CD4-positive, alpha-beta T cell (primary cell): ENCODE results near the gene TGIF2. TPM values are rescaled to one million over a fixed set of nuclear protein-coding genes. Genes with fewer than 3 reads are reported as not detected.

Experiments used
- ATAC-seq: fragments of 200-7000 bp; cut with Tn5 transposase; one replicate; pipeline ENCODE4 v1.10.0; 2022; ENCODE audit warnings: mild to moderate bottlenecking; ENCODE audit not compliant: poor library complexity
- CTCF ChIA-PET: fragments of 350-600 bp; sonication (Branson Sonifier 250); formaldehyde crosslinking; loops from one replicate; lab custom pipeline; 2021; ENCODE audit warnings: antibody characterized with exemption, inconsistent platforms; lab: Charles Lee
- POLR2A ChIA-PET: fragments of 350-600 bp; sonication (Branson Sonifier 250); formaldehyde crosslinking; loops from one replicate; lab custom pipeline; 2021; ENCODE audit warnings: antibody characterized with exemption, inconsistent platforms; lab: Charles Lee
- DNase-seq, 14 experiments: peaks; one replicate each; pipeline ENCODE4 v3.0.0-alpha.2; 2013 to 2020; ENCODE audit warnings: mixed read lengths in 2 of 14
- H3K27ac ChIP-seq, 2 donors: one replicate each; pipeline versions ENCODE4 v1.5.1 to v1.7.0; 2013; ENCODE audit warnings: low read length in 2 of 2, low read depth in 1 of 2, mild to moderate bottlenecking in 1 of 2
- H3K27me3 ChIP-seq, 2 experiments: 1 replicate in 1 of 2; 2 replicates in 1 of 2; pipeline versions ENCODE4 v1.6.1 to v1.7.0; 2013; ENCODE audit warnings: low read length in 2 of 2, control low read depth in 1 of 2, mild to moderate bottlenecking in 1 of 2, moderate library complexity in 1 of 2; ENCODE audit not compliant: insufficient read depth in 2 of 2, control insufficient read depth in 1 of 2
- H3K36me3 ChIP-seq: one replicate; pipeline ENCODE4 v1.6.1; 2013; ENCODE audit warnings: low read length, control low read depth; ENCODE audit not compliant: insufficient read depth
- H3K4me1 ChIP-seq: one replicate; pipeline ENCODE4 v1.6.1; 2013; ENCODE audit warnings: low read length, control low read depth; ENCODE audit not compliant: insufficient read depth
- H3K4me3 ChIP-seq: one replicate; pipeline ENCODE4 v1.5.1; 2013; ENCODE audit warnings: mild to moderate bottlenecking, low read length, moderate library complexity
- H3K9me3 ChIP-seq, 2 experiments: 1 replicate in 1 of 2; 2 replicates in 1 of 2; pipeline versions ENCODE4 v1.6.1 to v1.7.0; 2013; ENCODE audit warnings: low read length in 2 of 2, mild to moderate bottlenecking in 2 of 2, control low read depth in 1 of 2, moderate library complexity in 1 of 2; ENCODE audit not compliant: control insufficient read depth in 1 of 2, insufficient read depth in 1 of 2
- H3K27ac Mint-ChIP-seq: one replicate; pipeline ENCODE4 v1.8.0; 2020; ENCODE audit warnings: mixed read lengths
- H3K27me3 Mint-ChIP-seq: one replicate; pipeline ENCODE4 v1.8.0; 2021; ENCODE audit warnings: mixed read lengths
- H3K36me3 Mint-ChIP-seq: one replicate; pipeline ENCODE4 v1.8.0; 2021; ENCODE audit warnings: low read depth, mixed read lengths
- H3K4me1 Mint-ChIP-seq: one replicate; pipeline ENCODE4 v1.8.0; 2021; ENCODE audit warnings: low read depth, mixed read lengths
- H3K4me3 Mint-ChIP-seq: one replicate; pipeline ENCODE4 v1.8.0; 2020; ENCODE audit warnings: mild to moderate bottlenecking, mixed read lengths
- H3K9me3 Mint-ChIP-seq: one replicate; pipeline ENCODE4 v1.8.0; 2020; ENCODE audit warnings: mixed read lengths
- intact Hi-C, 2 experiments: fragments of 100-400 bp; cut with DNase I in 1 of 2; cut with micrococcal nuclease in 1 of 2; formaldehyde crosslinking; loops; one replicate each; pipeline versions ENCODE4 v1.15.1 to v1.9.0; 2023 to 2025; cut with DNase I, micrococcal nuclease
- total RNA-seq, 174 experiments: library from RNA in 2 of 174; stranded (reverse) in 2 of 174; gene quantifications; one replicate each; pipeline ENCODE4 v1.2.3 and lab custom pipeline; 2021 to 2026
- TF ChIP-seq, protein P1 (sequence below): fragments of 200-600 bp; IDR thresholded peaks from one replicate; pipeline ENCODE4 v1.8.0; 2022; ENCODE audit warnings: antibody characterized with exemption, mild to moderate bottlenecking

The TGIF2 gene
- total RNA-seq, 2 experiments from 2014 or later, result 29.2 to 34.5 TPM

DNA sequence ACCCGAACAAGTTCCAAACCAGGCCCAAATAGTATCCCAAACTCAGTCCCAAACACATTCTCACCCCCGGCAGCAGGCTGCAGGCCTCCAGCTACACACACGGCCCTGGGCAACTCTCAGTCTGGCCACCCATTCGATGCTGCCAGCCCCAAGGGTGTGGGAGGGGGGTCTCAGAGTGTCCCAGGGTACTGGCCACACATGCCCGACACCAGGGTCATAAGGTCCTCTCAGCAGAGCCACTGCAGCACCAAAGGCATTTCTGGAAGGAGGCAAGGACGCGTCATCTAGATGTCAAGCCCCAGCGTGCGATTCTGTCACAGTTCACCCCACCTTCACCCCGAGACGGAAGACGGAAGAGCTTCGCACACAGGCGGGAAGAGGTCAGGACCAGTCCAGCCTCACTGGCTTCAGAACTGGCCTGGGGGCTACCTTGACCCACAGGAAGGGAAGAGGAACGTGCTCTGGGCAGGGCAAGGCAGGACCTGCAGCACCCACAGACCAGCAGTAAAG is 22.6 kb upstream of the TGIF2 start:
- Histone ChIP-seq H3K27ac (no peak overlapping the region), H3K27me3 (no peaks in the 10 kb centered on the region), H3K9me3 (no peaks in the 10 kb centered on the region), H3K36me3 (no peaks in the 10 kb centered on the region), H3K4me3 (no peak overlapping the region), H3K4me1 (no peaks in the 10 kb centered on the region)
- H3K27me3 Mint-ChIP-seq, result no peaks in the 10 kb centered on the region
- ChIA-PET POLR2A (no interaction called here), CTCF (interaction anchor here (1.1 kb wide), 1 partner anchor 55 kb away, joined by 3 read pairs; the partner anchor contains the start of gene RAB5IF)
- H3K4me1 Mint-ChIP-seq, result no peaks in the 10 kb centered on the region
- no peak overlapping the region for H3K4me3 Mint-ChIP-seq
- H3K36me3 Mint-ChIP-seq, result no peaks in the 10 kb centered on the region
- TF ChIP-seq, protein P1, sequence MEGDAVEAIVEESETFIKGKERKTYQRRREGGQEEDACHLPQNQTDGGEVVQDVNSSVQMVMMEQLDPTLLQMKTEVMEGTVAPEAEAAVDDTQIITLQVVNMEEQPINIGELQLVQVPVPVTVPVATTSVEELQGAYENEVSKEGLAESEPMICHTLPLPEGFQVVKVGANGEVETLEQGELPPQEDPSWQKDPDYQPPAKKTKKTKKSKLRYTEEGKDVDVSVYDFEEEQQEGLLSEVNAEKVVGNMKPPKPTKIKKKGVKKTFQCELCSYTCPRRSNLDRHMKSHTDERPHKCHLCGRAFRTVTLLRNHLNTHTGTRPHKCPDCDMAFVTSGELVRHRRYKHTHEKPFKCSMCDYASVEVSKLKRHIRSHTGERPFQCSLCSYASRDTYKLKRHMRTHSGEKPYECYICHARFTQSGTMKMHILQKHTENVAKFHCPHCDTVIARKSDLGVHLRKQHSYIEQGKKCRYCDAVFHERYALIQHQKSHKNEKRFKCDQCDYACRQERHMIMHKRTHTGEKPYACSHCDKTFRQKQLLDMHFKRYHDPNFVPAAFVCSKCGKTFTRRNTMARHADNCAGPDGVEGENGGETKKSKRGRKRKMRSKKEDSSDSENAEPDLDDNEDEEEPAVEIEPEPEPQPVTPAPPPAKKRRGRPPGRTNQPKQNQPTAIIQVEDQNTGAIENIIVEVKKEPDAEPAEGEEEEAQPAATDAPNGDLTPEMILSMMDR, result no peak
- ATAC-seq, result no peak
- H3K9me3 Mint-ChIP-seq, result no peaks in the 10 kb centered on the region
- no peak overlapping the region for H3K27ac Mint-ChIP-seq
- DNase-seq, result no peak
- intact Hi-C loops, result no loop called here

DNA sequence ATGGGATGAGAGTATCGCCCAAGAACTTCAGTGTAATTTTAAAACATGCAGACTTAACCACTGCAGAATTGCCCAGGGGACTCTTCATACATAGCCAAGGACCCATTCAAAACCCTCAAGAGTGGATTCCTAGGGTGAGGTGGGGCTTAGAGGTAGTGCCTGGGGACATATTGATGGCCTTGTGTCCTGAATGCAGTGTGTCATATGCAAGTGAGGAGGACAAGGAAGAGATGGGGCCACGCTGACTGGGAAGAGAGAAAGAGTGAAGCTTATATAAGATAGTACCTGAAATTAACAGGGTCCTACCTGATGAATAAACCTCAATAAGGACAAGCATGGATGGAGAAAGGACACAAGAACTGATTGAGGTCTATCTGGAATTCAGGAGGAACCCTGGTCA is 18.1 kb upstream of the TGIF2 start:
- POLR2A ChIA-PET, result no interaction called here
- H3K27me3 Mint-ChIP-seq, result no peaks in the 10 kb centered on the region
- Histone ChIP-seq H3K4me3 (no peak overlapping the region), H3K4me1 (peaks cover 10% of the 10 kb centered on the region), H3K27me3 (no peaks in the 10 kb centered on the region), H3K9me3 (no peaks in the 10 kb centered on the region), H3K27ac (no peak overlapping the region), H3K36me3 (no peaks in the 10 kb centered on the region)
- intact Hi-C loops, result no loop called here
- no peaks in the 10 kb centered on the region for H3K9me3 Mint-ChIP-seq
- no peak overlapping the region for H3K4me3 Mint-ChIP-seq
- TF ChIP-seq, protein P1, result no peak
- peaks cover 9% of the 10 kb centered on the region for H3K4me1 Mint-ChIP-seq
- ATAC-seq (no peak), DNase-seq (no peak)
- H3K36me3 Mint-ChIP-seq, result no peaks in the 10 kb centered on the region
- H3K27ac Mint-ChIP-seq, result no peak overlapping the region
- CTCF ChIA-PET, result no interaction called here

DNA sequence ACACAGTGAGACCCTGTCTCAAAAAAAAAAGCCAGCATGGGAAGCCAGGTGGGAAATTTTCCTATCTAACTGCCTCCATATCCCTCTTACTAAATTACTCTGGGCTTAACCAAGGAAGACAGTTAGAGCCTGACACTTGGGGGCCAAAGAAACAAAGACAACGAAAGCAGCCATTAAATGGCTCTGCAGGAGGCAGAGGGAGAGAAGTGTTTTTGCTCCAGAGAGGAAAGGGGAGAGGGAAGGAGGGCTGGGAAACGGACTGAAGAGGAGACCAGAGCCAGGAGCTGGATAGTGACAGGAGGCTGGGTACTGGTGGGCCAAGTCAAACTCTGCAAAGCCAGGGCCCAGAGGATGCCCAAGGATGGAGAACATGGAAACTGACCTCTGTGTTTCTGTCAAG is 10.7 kb upstream of the TGIF2 start:
- Histone ChIP-seq H3K9me3 (peaks cover 5 to 16% of the 10 kb centered on the region in 2 experiments), H3K27ac (no peak overlapping the region), H3K27me3 (no peaks in the 10 kb centered on the region), H3K36me3 (no peaks in the 10 kb centered on the region), H3K4me3 (no peak overlapping the region), H3K4me1 (peaks cover 2% of the 10 kb centered on the region)
- Mint-ChIP-seq H3K9me3 (peaks cover 3% of the 10 kb centered on the region), H3K4me1 (no peaks in the 10 kb centered on the region), H3K4me3 (no peak overlapping the region), H3K27ac (no peak overlapping the region), H3K27me3 (no peaks in the 10 kb centered on the region), H3K36me3 (no peaks in the 10 kb centered on the region)
- intact Hi-C loops, result no loop called here
- TF ChIP-seq, protein P1, result no peak
- ATAC-seq, result no peak
- ChIA-PET POLR2A (interaction anchor here (1.6 kb wide), 1 partner anchor 9 kb away, joined by 5 read pairs; no protein-coding TSS in a partner anchor), CTCF (no interaction called here)
- no peak for DNase-seq
